ENCODE results near the gene HORMAD2. TPM values are rescaled to one million over a fixed set of nuclear protein-coding genes. Genes with fewer than 3 reads are reported as not detected.

The HORMAD2 gene
- total RNA-seq, 4 donors from 2014 or later: not detected

DNA sequence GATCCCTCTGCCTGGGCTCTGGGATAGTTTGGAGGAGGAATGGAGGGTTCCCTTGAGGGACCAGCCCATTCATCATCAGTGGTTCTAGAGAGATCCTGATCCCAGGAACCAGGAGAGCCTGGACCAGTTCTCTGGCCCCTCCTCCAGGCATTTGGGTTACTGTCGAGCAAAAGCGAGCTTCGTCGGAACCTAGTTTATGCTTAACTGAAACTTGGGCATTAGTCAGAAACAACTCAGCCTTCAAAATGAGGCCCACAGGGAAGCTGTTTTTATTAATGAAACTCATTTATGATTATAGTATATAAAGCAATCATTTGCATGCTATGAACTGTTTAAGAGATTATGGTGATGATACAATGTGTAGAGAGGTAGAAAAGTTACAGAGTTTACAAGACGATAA is 104.9 kb downstream of the HORMAD2 start:
- no peaks in the 10 kb centered on the region for H3K36me3 ChIP-seq
- H3K9me3 ChIP-seq: no peaks in the 10 kb centered on the region
- H3K4me1 ChIP-seq: no peaks in the 10 kb centered on the region
- H3K27me3 ChIP-seq: no peaks in the 10 kb centered on the region
- no peak for DNase-seq (ENCODE audit: low spot score in 2 of 2)
- no peak overlapping the region for H3K27ac ChIP-seq
- H3K4me3 ChIP-seq: no peak overlapping the region
- TF ChIP-seq EP300 (IDR thresholded peaks at IDR 0.05) (no peak), POLR2A (IDR thresholded peaks at IDR 0.05) (no peak)
- TF ChIP-seq, protein P1, sequence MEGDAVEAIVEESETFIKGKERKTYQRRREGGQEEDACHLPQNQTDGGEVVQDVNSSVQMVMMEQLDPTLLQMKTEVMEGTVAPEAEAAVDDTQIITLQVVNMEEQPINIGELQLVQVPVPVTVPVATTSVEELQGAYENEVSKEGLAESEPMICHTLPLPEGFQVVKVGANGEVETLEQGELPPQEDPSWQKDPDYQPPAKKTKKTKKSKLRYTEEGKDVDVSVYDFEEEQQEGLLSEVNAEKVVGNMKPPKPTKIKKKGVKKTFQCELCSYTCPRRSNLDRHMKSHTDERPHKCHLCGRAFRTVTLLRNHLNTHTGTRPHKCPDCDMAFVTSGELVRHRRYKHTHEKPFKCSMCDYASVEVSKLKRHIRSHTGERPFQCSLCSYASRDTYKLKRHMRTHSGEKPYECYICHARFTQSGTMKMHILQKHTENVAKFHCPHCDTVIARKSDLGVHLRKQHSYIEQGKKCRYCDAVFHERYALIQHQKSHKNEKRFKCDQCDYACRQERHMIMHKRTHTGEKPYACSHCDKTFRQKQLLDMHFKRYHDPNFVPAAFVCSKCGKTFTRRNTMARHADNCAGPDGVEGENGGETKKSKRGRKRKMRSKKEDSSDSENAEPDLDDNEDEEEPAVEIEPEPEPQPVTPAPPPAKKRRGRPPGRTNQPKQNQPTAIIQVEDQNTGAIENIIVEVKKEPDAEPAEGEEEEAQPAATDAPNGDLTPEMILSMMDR (IDR thresholded peaks at IDR 0.05): no peak
- 90% methylated on average over 5 of the region's 5 CpGs for WGBS, 2 donors

DNA sequence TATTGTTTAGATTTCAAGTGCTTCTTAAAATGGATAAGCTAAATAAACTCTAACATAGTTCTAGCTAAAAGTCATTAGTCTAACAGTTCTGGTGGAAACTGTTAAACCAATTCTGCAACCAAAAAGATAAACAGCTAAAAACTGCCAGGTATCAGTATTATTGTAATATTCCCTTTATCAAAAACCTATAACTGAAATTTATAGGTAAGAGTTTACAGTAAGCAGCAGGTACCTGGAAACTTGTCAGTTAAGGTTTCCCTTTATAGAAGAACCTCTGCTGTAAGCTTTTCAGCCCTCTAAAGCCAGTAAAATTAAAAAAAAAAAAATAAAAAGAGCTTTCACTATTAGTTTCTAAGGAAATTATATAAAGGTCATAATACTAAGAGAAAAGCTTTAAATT is 105.3 kb downstream of the HORMAD2 start:
- no peaks in the 10 kb centered on the region for H3K4me1 ChIP-seq
- H3K4me3 ChIP-seq: no peak overlapping the region
- no peaks in the 10 kb centered on the region for H3K27me3 ChIP-seq

DNA sequence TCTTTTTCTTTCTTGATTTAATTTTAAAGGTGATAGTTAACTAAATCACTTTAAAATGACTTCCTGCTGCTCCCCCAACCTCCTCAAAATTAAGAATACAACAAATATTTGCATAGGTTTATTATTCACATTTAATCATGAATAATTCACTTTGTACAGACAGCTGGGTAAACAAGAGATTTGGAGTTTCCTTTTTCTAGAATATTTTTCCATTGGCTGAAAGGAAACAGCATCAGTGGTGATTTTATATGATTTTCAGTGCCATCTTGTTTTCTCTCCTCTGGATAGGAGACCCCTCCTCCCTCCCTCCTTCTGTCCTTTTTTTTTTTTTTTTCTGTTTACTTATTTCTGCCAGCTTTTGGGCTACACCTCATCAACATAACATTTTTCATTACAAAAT is 105.8 kb downstream of the HORMAD2 start:
- H3K36me3 ChIP-seq: no peaks in the 10 kb centered on the region
- H3K4me1 ChIP-seq: no peaks in the 10 kb centered on the region
- no peak overlapping the region for H3K4me3 ChIP-seq
- H3K9me3 ChIP-seq: no peaks in the 10 kb centered on the region
- DNase-seq (ENCODE audit: low spot score in 2 of 2): no peak
- H3K27me3 ChIP-seq: no peaks in the 10 kb centered on the region
- no peak overlapping the region for H3K27ac ChIP-seq
- TF ChIP-seq, protein P1 (IDR thresholded peaks at IDR 0.05): no peak
- TF ChIP-seq EP300 (IDR thresholded peaks at IDR 0.05): no peak
- TF ChIP-seq POLR2A (IDR thresholded peaks at IDR 0.05): no peak

More for the DNA sequence above, 105.3 kb downstream of the HORMAD2 start:
- no peak for DNase-seq (ENCODE audit: low spot score in 2 of 2)
- Histone ChIP-seq H3K27ac (no peak overlapping the region), H3K9me3 (no peaks in the 10 kb centered on the region), H3K36me3 (no peaks in the 10 kb centered on the region)
- TF ChIP-seq EP300 (IDR thresholded peaks at IDR 0.05) (no peak), POLR2A (IDR thresholded peaks at IDR 0.05) (no peak)
- TF ChIP-seq, protein P1 (IDR thresholded peaks at IDR 0.05): no peak

DNA sequence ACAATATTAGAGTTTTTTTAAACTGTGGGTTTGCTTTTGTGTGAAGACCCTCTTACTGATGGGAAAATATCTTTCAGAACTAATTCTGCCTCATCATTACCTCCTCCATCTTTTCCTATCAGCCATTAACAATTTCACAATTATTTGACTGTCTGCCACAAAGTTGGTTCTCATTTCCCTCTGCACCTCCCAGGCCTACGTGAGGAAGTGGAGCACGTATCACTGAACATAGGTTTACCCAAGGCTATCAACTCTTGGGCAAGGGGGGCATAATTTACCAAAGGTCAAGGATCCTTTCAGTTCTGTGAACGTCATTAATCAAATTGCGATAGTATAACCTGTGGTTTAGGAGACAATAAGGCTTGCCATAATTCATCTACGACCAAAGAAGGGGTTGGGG is 106.2 kb downstream of the HORMAD2 start:
- no peak for DNase-seq (ENCODE audit: low spot score in 2 of 2)
- H3K9me3 ChIP-seq: no peaks in the 10 kb centered on the region
- no peaks in the 10 kb centered on the region for H3K36me3 ChIP-seq
- H3K4me3 ChIP-seq: no peak overlapping the region
- WGBS, 2 donors: 78 to 93% methylated on average over 5 of the region's 5 CpGs
- no peaks in the 10 kb centered on the region for H3K27me3 ChIP-seq
- TF ChIP-seq, protein P1 (IDR thresholded peaks at IDR 0.05): no peak
- TF ChIP-seq POLR2A (IDR thresholded peaks at IDR 0.05) (no peak), EP300 (IDR thresholded peaks at IDR 0.05) (no peak)
- no peak overlapping the region for H3K27ac ChIP-seq
- H3K4me1 ChIP-seq: no peaks in the 10 kb centered on the region

DNA sequence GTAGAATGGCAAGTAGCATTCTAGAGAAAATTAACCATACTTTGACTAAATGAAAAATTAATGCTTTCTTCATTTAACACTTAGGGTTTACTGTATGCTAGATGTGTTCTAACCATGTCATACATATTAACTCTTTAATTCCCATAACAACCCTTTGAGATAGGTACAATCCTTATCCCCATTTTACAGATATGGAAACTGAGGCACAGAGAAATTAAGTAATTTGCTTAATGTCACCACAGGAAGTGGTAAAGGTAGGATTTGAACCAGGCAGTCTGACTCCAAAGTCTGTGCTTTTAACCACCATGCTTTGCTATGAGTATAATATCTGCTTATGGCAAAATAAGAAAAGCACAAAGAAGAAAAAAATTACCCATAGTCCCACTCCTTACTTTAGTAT is 106.8 kb downstream of the HORMAD2 start:
- TF ChIP-seq POLR2A (IDR thresholded peaks at IDR 0.05) (no peak), EP300 (IDR thresholded peaks at IDR 0.05) (no peak)
- TF ChIP-seq, protein P1 (IDR thresholded peaks at IDR 0.05): no peak
- no peaks in the 10 kb centered on the region for H3K27me3 ChIP-seq
- no peak for DNase-seq (ENCODE audit: low spot score in 2 of 2)
- no peaks in the 10 kb centered on the region for H3K36me3 ChIP-seq
- H3K9me3 ChIP-seq: no peaks in the 10 kb centered on the region
- no peaks in the 10 kb centered on the region for H3K4me1 ChIP-seq
- H3K4me3 ChIP-seq: no peak overlapping the region
- no peak overlapping the region for H3K27ac ChIP-seq

Data from tibial nerve (tissue), 4 donors.